ENCODE measurements around the gene PDE10A.

PDE10A gene

DNA sequence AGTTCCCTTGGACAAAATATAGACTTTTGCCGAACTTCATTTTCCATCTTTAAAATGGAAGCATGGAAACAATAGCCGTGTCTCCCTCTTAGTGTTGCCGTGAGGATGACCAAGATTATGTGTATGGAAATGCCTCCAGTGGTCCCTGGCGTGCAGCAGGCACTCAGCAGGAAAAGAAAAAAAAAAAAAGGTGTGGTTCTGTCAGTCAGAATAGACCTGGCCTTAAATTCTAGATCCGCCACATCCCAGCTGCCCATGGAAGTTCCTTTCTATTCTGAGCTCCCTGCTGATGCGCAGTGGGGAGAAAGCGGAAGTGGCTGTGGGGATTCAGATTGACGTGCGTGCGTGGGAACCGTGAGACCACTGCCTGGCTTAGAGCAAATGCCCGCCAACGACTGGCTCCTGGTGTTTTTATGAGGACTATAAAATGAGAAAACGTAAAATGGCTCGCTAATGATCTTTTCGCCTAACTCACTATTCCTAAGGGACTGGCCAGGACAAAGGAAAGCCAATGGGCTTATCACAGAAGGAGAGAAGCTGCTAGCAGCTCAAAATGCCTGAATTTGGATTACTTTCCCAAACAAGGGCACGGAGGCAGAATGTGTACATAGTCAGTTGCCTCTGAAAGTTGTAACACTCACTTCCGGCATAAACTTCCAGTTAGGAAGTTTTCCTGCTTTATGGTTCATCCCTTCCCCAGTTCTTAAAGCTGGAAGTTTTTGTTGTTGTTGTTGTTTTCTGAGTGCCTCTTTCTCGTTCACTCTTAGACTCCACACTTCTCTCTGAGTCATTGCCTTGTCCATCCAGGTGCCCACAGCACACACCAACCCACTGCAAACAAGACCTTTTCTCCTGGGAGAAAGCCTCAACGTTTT lies 11.4 kb upstream of the PDE10A start:
- DNase-seq (ENCODE audit: low read depth), result no peak
- TF ChIP-seq, protein P1, sequence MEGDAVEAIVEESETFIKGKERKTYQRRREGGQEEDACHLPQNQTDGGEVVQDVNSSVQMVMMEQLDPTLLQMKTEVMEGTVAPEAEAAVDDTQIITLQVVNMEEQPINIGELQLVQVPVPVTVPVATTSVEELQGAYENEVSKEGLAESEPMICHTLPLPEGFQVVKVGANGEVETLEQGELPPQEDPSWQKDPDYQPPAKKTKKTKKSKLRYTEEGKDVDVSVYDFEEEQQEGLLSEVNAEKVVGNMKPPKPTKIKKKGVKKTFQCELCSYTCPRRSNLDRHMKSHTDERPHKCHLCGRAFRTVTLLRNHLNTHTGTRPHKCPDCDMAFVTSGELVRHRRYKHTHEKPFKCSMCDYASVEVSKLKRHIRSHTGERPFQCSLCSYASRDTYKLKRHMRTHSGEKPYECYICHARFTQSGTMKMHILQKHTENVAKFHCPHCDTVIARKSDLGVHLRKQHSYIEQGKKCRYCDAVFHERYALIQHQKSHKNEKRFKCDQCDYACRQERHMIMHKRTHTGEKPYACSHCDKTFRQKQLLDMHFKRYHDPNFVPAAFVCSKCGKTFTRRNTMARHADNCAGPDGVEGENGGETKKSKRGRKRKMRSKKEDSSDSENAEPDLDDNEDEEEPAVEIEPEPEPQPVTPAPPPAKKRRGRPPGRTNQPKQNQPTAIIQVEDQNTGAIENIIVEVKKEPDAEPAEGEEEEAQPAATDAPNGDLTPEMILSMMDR (conservative IDR thresholded peaks at IDR 0.05; ENCODE audit: control insufficient read depth, insufficient read depth, low read depth, low read length), result no peak
- H3K4me3 ChIP-seq (ENCODE audit: control insufficient read depth, low read depth, low read length), result no peak overlapping the region

DNA sequence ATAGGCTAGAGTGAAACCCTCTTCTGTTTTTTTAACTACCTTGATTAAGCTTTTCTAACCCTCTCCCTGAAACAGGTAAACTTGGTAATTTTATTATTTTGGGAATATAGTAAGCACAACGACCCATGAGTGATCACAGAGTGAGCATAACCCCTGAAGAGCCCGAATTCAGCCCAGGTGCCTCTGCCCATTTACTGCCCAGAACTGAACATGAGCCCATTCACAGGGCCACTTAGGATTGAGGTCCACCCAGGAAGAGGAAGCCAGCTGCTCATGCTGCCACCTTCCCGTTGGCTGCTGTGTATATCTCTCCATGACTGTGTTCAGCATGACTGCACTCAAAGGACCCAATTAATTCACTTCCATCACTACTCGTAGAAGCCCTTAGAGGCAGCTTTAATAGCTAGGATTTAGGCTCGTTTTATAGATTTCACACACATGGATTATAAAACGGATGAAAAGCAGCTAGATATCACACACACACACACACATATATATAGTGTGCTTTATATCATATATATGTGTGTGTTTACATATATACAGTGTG lies 8.3 kb upstream of the PDE10A start:
- no peak for DNase-seq (ENCODE audit: low read depth)
- no peak overlapping the region for H3K4me3 ChIP-seq (ENCODE audit: control insufficient read depth, low read depth, low read length)
- TF ChIP-seq, protein P1 (conservative IDR thresholded peaks at IDR 0.05; ENCODE audit: control insufficient read depth, insufficient read depth, low read depth, low read length), result no peak

DNA sequence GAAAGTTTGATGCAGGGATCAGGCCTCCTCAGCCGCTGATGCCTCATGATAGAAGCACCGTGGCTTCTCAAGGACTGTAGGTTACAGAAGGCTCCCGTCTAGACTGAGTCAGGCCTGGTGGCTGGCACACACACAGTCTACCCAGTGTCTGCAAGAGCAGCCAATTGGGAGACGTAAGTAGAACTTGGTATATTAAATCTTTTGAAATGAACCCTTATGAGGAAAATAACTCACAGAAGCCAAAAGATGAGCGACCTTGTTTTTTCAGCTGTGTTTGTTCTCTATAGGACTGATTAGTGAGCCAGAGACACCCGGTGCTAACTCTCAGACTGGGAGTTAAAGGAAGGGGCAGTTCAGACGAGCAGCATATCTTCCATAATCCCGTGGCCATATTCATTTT lies 5.9 kb upstream of the PDE10A start:
- H3K4me3 ChIP-seq (ENCODE audit: control insufficient read depth, low read depth, low read length), result no peak overlapping the region
- no peak for DNase-seq (ENCODE audit: low read depth)
- TF ChIP-seq, protein P1 (conservative IDR thresholded peaks at IDR 0.05; ENCODE audit: control insufficient read depth, insufficient read depth, low read depth, low read length), result no peak

DNA sequence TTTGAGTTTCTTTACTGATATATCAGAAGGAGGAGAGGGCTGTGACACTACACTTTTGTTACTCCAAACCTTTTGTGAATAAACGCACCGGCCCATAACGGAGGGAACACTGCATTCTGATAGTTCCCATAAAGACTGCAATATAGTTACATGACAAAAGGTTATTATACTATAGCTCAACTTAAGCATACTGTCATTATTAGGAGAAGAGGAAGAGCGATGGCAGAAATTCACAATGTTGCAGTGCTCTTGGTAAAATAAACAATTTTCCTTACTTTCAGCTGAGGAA lies 2.3 kb upstream of the PDE10A start:
- no peak for DNase-seq (ENCODE audit: low read depth)
- H3K4me3 ChIP-seq (ENCODE audit: control insufficient read depth, low read depth, low read length), result no peak overlapping the region
- TF ChIP-seq, protein P1 (conservative IDR thresholded peaks at IDR 0.05; ENCODE audit: control insufficient read depth, insufficient read depth, low read depth, low read length), result no peak

DNA sequence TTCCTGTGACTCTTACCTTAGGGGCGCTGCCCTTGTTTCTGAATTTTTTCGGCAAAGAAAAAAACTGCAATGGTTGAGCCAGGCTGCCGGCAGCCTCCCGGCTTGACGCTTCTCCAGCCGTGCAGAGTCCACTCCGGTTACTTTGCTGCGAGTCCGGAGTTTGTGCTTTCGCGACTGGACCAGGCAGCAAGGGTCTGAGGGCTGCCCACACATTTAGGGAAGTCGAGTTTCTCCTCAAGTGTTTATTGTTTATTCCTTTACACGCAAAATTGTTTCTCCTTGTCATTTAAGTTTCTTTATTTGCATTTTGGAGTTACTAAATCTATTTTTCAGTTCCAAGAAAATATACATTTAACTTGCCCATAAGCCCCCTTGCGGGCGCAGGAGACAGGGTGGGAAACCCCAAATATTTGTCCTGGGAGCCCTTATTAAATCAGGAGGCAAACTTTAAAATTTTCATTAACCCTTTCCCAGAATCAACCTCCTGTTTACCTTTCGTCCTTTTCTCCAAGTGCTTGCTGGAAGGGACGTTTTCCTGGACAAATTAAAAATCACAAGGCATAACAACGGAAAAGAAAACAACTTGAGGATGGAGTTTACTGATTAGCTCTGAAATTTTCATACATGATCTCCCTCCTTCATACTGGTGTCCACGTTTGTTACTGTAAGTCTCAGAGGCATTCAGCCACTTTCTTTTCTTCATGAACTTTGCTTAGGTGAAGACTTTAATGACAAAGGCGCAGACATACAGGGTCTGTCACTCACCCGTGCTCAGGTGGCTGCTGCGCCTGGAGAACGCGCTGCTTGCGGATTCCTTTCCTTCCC lies 1.7 kb upstream of the PDE10A start:
- TF ChIP-seq, protein P1 (conservative IDR thresholded peaks at IDR 0.05; ENCODE audit: control insufficient read depth, insufficient read depth, low read depth, low read length), result no peak
- DNase-seq (ENCODE audit: low read depth), result no peak
- no peak overlapping the region for H3K4me3 ChIP-seq (ENCODE audit: control insufficient read depth, low read depth, low read length)

DNA sequence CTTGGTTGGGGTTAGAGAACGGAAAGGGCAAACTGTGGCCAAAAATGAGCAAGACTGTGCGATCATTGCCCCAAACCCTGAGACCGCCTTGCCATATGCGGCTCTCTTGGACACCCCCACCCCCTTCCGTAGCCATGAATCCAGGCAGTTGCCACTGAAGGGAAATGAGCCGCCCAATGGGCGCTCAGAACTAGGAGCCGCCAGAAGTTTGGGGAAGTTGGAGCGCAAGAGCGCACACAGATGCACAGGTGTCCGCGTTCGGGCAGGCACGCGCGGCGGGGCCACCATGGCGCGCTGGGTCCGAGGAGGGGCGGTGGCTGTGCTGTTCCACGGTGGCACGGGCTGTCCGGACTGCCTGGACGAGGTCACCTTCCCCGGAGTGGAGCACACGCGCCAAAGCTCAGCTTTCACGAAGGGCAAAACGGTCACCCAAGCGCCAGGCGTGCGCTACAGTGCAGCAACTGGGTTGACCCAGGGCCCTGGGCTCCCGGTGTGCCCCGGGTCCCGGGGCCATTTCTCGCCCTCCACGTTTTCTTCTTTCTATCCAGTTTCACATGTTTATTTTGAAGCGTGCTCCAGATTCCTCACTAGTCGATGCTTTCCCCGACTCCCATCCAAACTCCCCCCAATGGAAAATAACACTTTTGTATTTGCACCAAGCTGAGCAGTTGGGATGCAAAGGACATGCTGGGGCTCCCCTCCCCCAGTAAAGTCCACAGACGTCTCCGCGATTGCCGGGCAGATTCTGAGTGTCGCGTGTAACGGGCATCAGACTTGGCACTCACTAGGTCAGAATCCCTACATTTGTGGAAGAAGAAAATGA lies 906 bp upstream of the PDE10A start:
- TF ChIP-seq, protein P1 (conservative IDR thresholded peaks at IDR 0.05; ENCODE audit: control insufficient read depth, insufficient read depth, low read depth, low read length), result no peak
- DNase-seq (ENCODE audit: low read depth), result peak; percentile 18
- H3K4me3 ChIP-seq (ENCODE audit: control insufficient read depth, low read depth, low read length), result no peak overlapping the region

Measured in fibroblast of mammary gland (primary cell).